Stimulated activated CD4-positive, alpha-beta T cell treated with anti-CD3 and anti-CD28 coated beads, Interleukin-2, amount 100 ng/mL, for 4 hours (primary cell): ENCODE results near the gene FOXP1.
"Not testable (repeated sequence)": the region's sequence is repeated elsewhere in the genome, so short reads cannot be mapped to it uniquely, and the experiment has no call there.

ENCODE experiments used
- DNase-seq: peaks from one replicate; pipeline ENCODE4 v3.0.0-alpha.2; 2020; ENCODE audit warnings: low read depth

Gene FOXP1

GRCh38 chr3:71033681-71034220, 549.8 kb downstream of the FOXP1 start:
- DNase-seq, result no peak

- no peak for DNase-seq
Measured at GRCh38 chr3:71031914-71032521, 551.5 kb downstream of the FOXP1 start.

- no peak for DNase-seq
Measured at GRCh38 chr3:71031181-71031580, 552.3 kb downstream of the FOXP1 start.

- no peak for DNase-seq
Measured at GRCh38 chr3:71030748-71031147, 552.8 kb downstream of the FOXP1 start.

- DNase-seq, result no peak
Measured at GRCh38 chr3:71029770-71030169, 553.8 kb downstream of the FOXP1 start.

- DNase-seq, result no peak
Measured at GRCh38 chr3:71028802-71029201, 554.7 kb downstream of the FOXP1 start.

- DNase-seq, result no peak
Measured at GRCh38 chr3:71028184-71028583, 555.3 kb downstream of the FOXP1 start.

GRCh38 chr3:71026634-71027578, 556.6 kb downstream of the FOXP1 start:
- no peak for DNase-seq

- DNase-seq, result no peak
Measured at GRCh38 chr3:71025516-71025915, 558.0 kb downstream of the FOXP1 start.

GRCh38 chr3:71025010-71025409, 558.5 kb downstream of the FOXP1 start:
- DNase-seq, result no peak

- DNase-seq, result no peak
Measured at GRCh38 chr3:71022551-71023335, 560.8 kb downstream of the FOXP1 start.

- no peak for DNase-seq
Measured at GRCh38 chr3:71018799-71019198, 564.7 kb downstream of the FOXP1 start.

- DNase-seq, result no peak
Measured at GRCh38 chr3:71016178-71016845, 567.2 kb downstream of the FOXP1 start.

GRCh38 chr3:71014616-71015015, 568.9 kb downstream of the FOXP1 start:
- not testable (repeated sequence) for DNase-seq

GRCh38 chr3:71012971-71013370, 570.6 kb downstream of the FOXP1 start:
- no peak for DNase-seq

- DNase-seq, result no peak
Measured at GRCh38 chr3:71011565-71012287, 571.8 kb downstream of the FOXP1 start.

GRCh38 chr3:71010726-71011455, 572.6 kb downstream of the FOXP1 start:
- peak; percentile 59 for DNase-seq

- no peak for DNase-seq
Measured at GRCh38 chr3:71008350-71008935, 575.1 kb downstream of the FOXP1 start.

GRCh38 chr3:71006810-71007785, 576.4 kb downstream of the FOXP1 start:
- DNase-seq, result no peak
